ENCODE data around the gene HIVEP2. TPM values are rescaled to one million over a fixed set of nuclear protein-coding genes. Genes with fewer than 3 reads are reported as not detected.

Gene HIVEP2
- total and polyA plus RNA-seq, 12 donors, result 5.4 to 27.6 (median 16.4) TPM

DNA sequence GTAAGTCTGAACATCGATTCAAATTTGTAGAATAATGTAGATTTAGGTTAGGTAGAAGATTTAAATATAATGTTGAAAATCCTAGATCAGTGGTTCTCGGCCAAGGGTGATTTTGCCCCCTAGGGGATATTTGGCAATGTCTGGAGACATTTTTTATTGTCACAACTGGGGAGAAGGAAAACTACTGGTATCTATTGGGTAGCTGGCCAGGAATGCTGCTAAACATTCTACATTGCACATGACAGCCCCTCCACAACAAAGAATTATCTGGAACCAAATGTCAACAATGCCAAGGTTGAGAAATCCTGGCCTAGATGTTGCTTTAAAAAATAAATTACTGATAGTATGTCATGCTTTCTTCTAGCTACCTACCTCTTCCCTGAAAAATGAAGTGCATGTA is 76.1 kb downstream of the HIVEP2 start:
- 74 to 90% (median 81%) methylated on average over 2 of the region's 2 CpGs for WGBS, 4 donors
- no peak overlapping the region for H3K4me3 ChIP-seq
- TF ChIP-seq, protein P1, sequence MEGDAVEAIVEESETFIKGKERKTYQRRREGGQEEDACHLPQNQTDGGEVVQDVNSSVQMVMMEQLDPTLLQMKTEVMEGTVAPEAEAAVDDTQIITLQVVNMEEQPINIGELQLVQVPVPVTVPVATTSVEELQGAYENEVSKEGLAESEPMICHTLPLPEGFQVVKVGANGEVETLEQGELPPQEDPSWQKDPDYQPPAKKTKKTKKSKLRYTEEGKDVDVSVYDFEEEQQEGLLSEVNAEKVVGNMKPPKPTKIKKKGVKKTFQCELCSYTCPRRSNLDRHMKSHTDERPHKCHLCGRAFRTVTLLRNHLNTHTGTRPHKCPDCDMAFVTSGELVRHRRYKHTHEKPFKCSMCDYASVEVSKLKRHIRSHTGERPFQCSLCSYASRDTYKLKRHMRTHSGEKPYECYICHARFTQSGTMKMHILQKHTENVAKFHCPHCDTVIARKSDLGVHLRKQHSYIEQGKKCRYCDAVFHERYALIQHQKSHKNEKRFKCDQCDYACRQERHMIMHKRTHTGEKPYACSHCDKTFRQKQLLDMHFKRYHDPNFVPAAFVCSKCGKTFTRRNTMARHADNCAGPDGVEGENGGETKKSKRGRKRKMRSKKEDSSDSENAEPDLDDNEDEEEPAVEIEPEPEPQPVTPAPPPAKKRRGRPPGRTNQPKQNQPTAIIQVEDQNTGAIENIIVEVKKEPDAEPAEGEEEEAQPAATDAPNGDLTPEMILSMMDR (IDR thresholded peaks at IDR 0.05), result no peak
- no peak for TF ChIP-seq POLR2A (IDR thresholded peaks at IDR 0.05)
- H3K27me3 ChIP-seq, result no peaks in the 10 kb centered on the region
- H3K27ac ChIP-seq, result no peak overlapping the region
- H3K36me3 ChIP-seq (replicated peaks in 1 of 2), result no peaks in the 10 kb centered on the region
- intact Hi-C loops (cut with DNase I), result no loop called here
- H3K4me1 ChIP-seq (replicated peaks in 1 of 2), result peaks cover 21 to 49% of the 10 kb centered on the region in 2 donors
- no peak for DNase-seq
- H3K9me3 ChIP-seq (replicated peaks in 1 of 3), result no peaks in the 10 kb centered on the region

DNA sequence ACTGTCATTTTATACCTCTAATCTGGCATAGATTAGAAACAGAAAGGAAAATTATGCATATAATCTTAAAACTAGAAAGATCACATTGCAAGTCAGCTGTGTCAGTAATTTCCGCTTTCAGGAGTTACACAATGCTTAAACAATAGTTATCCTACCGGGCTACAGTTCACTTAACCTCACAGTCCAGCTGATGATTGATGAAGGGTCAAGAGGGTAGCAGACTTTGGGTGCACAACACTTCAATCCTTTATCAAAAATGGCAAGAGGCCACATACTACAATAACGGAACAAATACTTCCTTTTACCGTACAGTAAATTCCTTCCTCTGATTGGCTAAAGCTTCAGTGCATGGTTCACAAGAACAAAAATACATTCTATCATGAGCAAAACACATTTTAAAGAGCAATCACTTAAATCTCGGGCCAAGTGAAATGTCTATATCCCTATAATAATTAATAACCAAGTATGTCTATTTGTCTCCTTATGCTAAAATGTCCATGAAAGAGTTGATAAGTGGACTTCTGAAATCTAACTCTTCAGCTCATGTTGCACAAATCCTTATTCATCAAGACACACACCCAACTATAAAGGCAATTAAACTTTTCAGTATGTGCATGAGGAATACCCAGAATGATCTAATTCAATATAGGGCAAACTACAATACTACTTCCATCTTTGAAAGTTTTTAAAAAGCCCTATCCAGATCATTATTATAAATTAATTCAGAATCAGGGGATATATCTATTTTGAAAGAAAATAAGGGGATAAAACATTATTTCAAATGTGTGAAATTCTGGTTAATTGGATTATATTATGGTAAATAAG is 76.8 kb downstream of the HIVEP2 start:
- Histone ChIP-seq H3K4me1 (replicated peaks in 1 of 2) (peaks cover 21 to 49% of the 10 kb centered on the region in 2 donors), H3K27ac (peak overlapping the region in 1 of 5 donors; percentile 11), H3K36me3 (replicated peaks in 1 of 2) (no peaks in the 10 kb centered on the region), H3K9me3 (replicated peaks in 1 of 3) (no peaks in the 10 kb centered on the region), H3K4me3 (no peak overlapping the region), H3K27me3 (no peaks in the 10 kb centered on the region)
- WGBS, 4 donors, result 16 to 27% (median 22%) methylated on average over 5 of the region's 5 CpGs
- peak in 3 of 7 donors; percentile 34 to 49 (median 35) for DNase-seq
- intact Hi-C loops (cut with DNase I), result no loop called here
- TF ChIP-seq POLR2A (IDR thresholded peaks at IDR 0.05), result no peak
- TF ChIP-seq, protein P1 (IDR thresholded peaks at IDR 0.05), result no peak

DNA sequence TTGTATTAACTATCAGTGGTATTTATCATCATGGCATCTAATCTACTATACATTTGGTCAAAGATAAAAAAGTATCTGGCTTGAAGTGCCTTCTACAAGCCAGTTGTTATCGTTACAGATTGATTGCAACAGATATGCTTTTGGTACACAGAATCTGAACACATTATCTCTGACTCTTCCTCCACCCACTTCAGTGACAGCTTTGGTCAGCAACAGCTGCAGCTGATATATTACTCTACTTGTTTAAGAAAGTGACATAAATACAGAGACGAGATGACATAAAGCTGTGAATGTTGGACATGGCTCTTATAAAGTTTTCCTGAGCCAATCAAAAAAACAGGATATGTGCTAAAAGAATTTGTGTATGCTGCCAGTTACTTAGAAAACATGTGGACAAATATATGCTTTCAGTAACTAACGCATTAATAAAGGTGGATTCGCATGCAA is 77.6 kb downstream of the HIVEP2 start:
- TF ChIP-seq, protein P1 (IDR thresholded peaks at IDR 0.05), result no peak
- TF ChIP-seq POLR2A (IDR thresholded peaks at IDR 0.05), result no peak
- WGBS, 4 donors, result 40 to 45% (median 41%) methylated on average over 4 of the region's 4 CpGs
- Histone ChIP-seq H3K27ac (peak overlapping the region in 1 of 5 donors; percentile 11), H3K9me3 (replicated peaks in 1 of 3) (no peaks in the 10 kb centered on the region), H3K27me3 (no peaks in the 10 kb centered on the region), H3K4me1 (replicated peaks in 1 of 2) (peaks cover 21 to 46% of the 10 kb centered on the region in 2 donors), H3K36me3 (replicated peaks in 1 of 2) (no peaks in the 10 kb centered on the region), H3K4me3 (no peak overlapping the region)
- no peak for DNase-seq
- intact Hi-C loops (cut with DNase I), result no loop called here

DNA sequence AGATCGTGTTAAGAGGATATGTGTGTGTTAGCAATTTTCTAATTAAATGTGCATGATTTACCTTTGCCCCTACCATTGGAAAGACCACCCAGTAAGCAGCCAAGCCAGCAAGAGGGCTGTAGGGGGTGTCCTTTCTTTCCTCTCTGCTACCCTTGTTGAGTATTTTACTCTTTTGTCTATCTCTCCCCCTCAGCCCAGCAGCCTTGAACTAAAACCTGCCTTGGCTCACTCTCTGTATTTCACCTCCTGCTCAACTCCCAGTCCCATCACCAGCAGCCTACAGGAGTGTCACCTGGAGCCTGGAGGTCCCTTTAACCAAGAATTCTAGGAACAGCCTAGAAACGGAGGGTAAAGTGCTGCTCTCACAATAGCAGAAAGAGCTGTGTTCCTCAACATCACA is 81.0 kb downstream of the HIVEP2 start:
- Histone ChIP-seq H3K4me1 (replicated peaks in 1 of 2) (peaks cover 20 to 32% of the 10 kb centered on the region in 2 donors), H3K9me3 (replicated peaks in 1 of 3) (no peaks in the 10 kb centered on the region), H3K4me3 (no peak overlapping the region), H3K27me3 (no peaks in the 10 kb centered on the region), H3K27ac (no peak overlapping the region), H3K36me3 (replicated peaks in 1 of 2) (no peaks in the 10 kb centered on the region)
- DNase-seq, result no peak
- 78 to 88% (median 82%) methylated on average over 2 of the region's 2 CpGs for WGBS, 4 donors
- intact Hi-C loops (cut with DNase I), result no loop called here
- TF ChIP-seq, protein P1 (IDR thresholded peaks at IDR 0.05), result no peak
- no peak for TF ChIP-seq POLR2A (IDR thresholded peaks at IDR 0.05)
